Kidney (tissue), 14 donors: ENCODE results near the gene NSD1. TPM values are rescaled to one million over a fixed set of nuclear protein-coding genes. Genes with fewer than 3 reads are reported as not detected.

Experiments used
- DNase-seq, 5 donors: peaks; one replicate each; pipeline ENCODE4 v3.0.0-alpha.2; 2013 to 2020
- FAIRE-seq: peaks from 2 replicates; lab custom pipeline; 2012; peaks lifted over from hg19 to GRCh38; lab: Jason Lieb, UNC
- H3K27ac ChIP-seq, 2 donors: one replicate each; pipeline ENCODE4 v1.7.0; 2013; ENCODE audit warnings: low read depth in 2 of 2, low read length in 2 of 2, inconsistent platforms in 1 of 2
- H3K27me3 ChIP-seq: one replicate; pipeline ENCODE4 v1.7.1; 2013; ENCODE audit warnings: low read length, inconsistent platforms; ENCODE audit not compliant: control insufficient read depth, insufficient read depth
- H3K36me3 ChIP-seq, 3 donors: one replicate each; pipeline versions ENCODE4 v1.7.0 to v1.7.1; 2013; ENCODE audit warnings: low read length in 3 of 3, control low read depth in 1 of 3, inconsistent platforms in 1 of 3; ENCODE audit not compliant: insufficient read depth in 3 of 3, control insufficient read depth in 2 of 3
- H3K4me1 ChIP-seq, 3 donors: one replicate each; pipeline versions ENCODE4 v1.7.0 to v1.7.1; 2013; ENCODE audit warnings: low read length in 3 of 3, inconsistent platforms in 1 of 3, low read depth in 1 of 3; ENCODE audit not compliant: control insufficient read depth in 2 of 3, insufficient read depth in 2 of 3
- H3K4me3 ChIP-seq, 3 donors: one replicate each; pipeline versions ENCODE4 v1.7.0 to v1.8.1; 2013; ENCODE audit warnings: low read length in 3 of 3, control low read depth in 1 of 3, inconsistent platforms in 1 of 3
- H3K9ac ChIP-seq, 3 donors: one replicate each; pipeline versions ENCODE4 v1.7.0 to v1.7.1; 2013; ENCODE audit warnings: low read length in 3 of 3, control low read depth in 1 of 3, inconsistent platforms in 1 of 3
- H3K9me3 ChIP-seq, 3 donors: one replicate each; pipeline versions ENCODE4 v1.7.0 to v1.7.1; 2013; ENCODE audit warnings: low read length in 3 of 3, control low read depth in 1 of 3, inconsistent platforms in 1 of 3; ENCODE audit not compliant: control insufficient read depth in 2 of 3, insufficient read depth in 1 of 3
- intact Hi-C: fragments of 100-400 bp; cut with DNase I; formaldehyde crosslinking; loops from one replicate; pipeline ENCODE4 v1.11.1; 2022
- polyA plus RNA-seq: library from polyadenylated mRNA; stranded (reverse); fragments of 350-450 nt; fragmentation: Illumina TruSeq; extraction: RNeasy Lipid Tissue Mini Kit (QIAGEN cat#74804); gene quantifications from one replicate; pipeline ENCODE4 v1.2.3, GENCODE V29; 2014; ENCODE audit warnings: low read depth, low replicate concordance; ENCODE audit not compliant: insufficient read depth
- total RNA-seq: library from RNA; stranded (reverse); fragmentation: NEBNext Ultra II Directional; extraction: Animal tissue kit (Norgen Biotek cat#: 25700); gene quantifications from one replicate; pipeline ENCODE4 v1.2.1, GENCODE V29; 2021
- TF ChIP-seq, protein P1 (sequence below): IDR thresholded peaks from 3 replicates; pipeline ENCODE4 v1.5.1; 2012; ENCODE audit warnings: mild to moderate bottlenecking, moderate library complexity, borderline replicate concordance; ENCODE audit not compliant: insufficient read depth; ENCODE audit errors: extremely low read depth
- donor health status: control.
- donor health status: control.
- donor health status: control.
- donor health status: control.
- donor health status: control.
- donor health status: DM: yes; HTN: yes; CAD: no.
- donor health status: Normal renal cell carcinoma (clear cell type).

The NSD1 gene
- total and polyA plus RNA-seq, 2 donors from 2014 or later, result 6.0 to 99.1 TPM

DNA sequence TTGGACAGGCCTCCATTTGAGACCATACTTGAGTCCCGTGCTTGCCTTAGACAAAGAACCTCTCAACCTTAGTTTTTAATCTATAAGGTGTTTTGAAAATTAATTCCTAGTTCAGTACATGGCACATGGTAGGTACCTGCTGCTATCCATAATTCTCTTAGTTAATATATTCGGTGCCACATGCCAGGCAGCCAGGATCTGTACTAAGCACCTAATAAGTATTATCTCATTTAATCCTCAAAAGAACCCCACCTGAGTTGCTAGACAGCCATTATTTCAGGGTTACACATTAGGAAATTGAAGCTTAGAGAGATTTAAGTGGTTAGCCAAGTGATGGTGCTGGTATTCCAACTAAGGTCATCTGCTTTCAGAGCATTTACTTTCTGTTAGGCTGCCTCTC, 29.9 kb downstream of the NSD1 start:
- Histone ChIP-seq H3K36me3 (peaks cover 0 to 2% (median 2%) of the 10 kb centered on the region in 3 donors), H3K4me3 (no peak overlapping the region), H3K27ac (no peak overlapping the region), H3K9me3 (no peaks in the 10 kb centered on the region), H3K4me1 (no peaks in the 10 kb centered on the region), H3K27me3 (no peaks in the 10 kb centered on the region), H3K9ac (no peak overlapping the region)
- intact Hi-C loops, result no loop called here
- TF ChIP-seq, protein P1, sequence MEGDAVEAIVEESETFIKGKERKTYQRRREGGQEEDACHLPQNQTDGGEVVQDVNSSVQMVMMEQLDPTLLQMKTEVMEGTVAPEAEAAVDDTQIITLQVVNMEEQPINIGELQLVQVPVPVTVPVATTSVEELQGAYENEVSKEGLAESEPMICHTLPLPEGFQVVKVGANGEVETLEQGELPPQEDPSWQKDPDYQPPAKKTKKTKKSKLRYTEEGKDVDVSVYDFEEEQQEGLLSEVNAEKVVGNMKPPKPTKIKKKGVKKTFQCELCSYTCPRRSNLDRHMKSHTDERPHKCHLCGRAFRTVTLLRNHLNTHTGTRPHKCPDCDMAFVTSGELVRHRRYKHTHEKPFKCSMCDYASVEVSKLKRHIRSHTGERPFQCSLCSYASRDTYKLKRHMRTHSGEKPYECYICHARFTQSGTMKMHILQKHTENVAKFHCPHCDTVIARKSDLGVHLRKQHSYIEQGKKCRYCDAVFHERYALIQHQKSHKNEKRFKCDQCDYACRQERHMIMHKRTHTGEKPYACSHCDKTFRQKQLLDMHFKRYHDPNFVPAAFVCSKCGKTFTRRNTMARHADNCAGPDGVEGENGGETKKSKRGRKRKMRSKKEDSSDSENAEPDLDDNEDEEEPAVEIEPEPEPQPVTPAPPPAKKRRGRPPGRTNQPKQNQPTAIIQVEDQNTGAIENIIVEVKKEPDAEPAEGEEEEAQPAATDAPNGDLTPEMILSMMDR, result no peak
- DNase-seq (no peak), FAIRE-seq (no peak)

DNA sequence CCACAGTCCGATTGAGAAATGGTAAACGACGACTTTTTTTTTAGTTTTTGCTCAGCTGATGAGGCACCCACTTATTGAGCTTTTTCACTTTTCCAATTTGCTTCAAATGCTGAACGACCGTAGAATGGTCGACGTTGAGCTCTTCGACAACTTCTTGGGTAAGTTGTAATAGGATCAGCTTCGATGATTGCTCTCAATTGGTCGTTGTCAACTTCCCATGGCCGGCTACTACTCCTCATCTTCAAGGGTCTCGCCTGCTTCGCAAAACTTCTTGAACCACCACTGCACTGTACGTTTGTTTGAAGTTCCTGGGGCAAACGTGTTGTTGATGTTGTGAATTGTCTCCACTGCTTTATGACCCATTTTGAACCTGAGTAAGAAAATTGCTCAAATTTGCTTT, 35.7 kb downstream of the NSD1 start:
- no peak for DNase-seq

DNA sequence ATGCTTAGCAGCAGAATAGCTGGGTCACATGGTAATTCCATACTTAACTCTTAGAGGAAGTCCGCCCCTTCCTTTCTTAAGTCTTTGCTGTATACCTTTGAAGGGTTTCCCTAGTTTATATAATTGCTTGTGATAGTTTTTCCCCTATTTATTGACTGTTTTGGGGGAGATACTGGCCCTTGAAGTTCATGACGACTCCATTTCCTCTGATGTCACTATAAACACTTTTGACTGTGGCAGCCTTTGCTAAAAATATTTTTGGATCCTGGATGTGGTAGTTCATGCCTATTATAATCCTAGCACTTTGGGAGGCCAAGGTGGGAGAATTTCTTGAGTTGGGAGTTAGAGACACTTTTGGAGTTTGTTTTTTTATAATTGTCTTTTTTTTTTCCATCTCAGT, 38.4 kb downstream of the NSD1 start:
- intact Hi-C loops, result no loop called here
- H3K36me3 ChIP-seq, result no peaks in the 10 kb centered on the region
- peaks cover 0 to 3% (median 0%) of the 10 kb centered on the region in 3 donors for H3K4me1 ChIP-seq
- H3K27ac ChIP-seq, result no peak overlapping the region
- DNase-seq, result no peak
- H3K9ac ChIP-seq, result no peak overlapping the region
- H3K9me3 ChIP-seq, result no peaks in the 10 kb centered on the region
- no peaks in the 10 kb centered on the region for H3K27me3 ChIP-seq
- TF ChIP-seq, protein P1, result no peak
- no peak overlapping the region for H3K4me3 ChIP-seq
- no peak for FAIRE-seq

More for the DNA sequence above, 35.7 kb downstream of the NSD1 start:
- Histone ChIP-seq H3K4me1 (peaks cover 0 to 3% (median 0%) of the 10 kb centered on the region in 3 donors), H3K27ac (no peak overlapping the region), H3K9ac (no peak overlapping the region), H3K36me3 (peaks cover 0 to 2% (median 2%) of the 10 kb centered on the region in 3 donors), H3K27me3 (no peaks in the 10 kb centered on the region), H3K4me3 (no peak overlapping the region), H3K9me3 (no peaks in the 10 kb centered on the region)
- intact Hi-C loops, result no loop called here
- TF ChIP-seq, protein P1, result no peak
- no peak for FAIRE-seq

DNA sequence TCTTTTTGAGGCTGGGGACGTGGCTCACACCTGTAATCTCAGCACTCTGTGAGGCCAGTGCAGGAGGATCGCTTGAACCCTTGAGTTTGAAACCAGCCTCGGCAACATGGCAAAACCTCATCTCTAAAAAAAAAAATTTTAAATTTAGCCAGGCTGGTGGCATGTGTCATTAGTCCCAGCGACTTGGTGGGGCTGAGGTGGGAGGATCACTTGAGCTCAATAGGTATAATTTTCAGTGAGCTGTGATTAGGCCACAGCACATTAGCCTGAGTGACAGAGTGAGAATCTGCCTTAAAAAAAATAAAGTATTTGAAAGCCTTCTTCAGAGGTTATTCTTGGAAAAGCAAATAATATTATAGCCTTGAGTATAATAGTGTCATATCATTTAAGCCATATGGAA, 41.8 kb downstream of the NSD1 start:
- H3K9me3 ChIP-seq, result no peaks in the 10 kb centered on the region
- no peaks in the 10 kb centered on the region for H3K27me3 ChIP-seq
- no peaks in the 10 kb centered on the region for H3K36me3 ChIP-seq
- intact Hi-C loops, result no loop called here
- H3K27ac ChIP-seq, result no peak overlapping the region
- peaks cover 0 to 7% (median 0%) of the 10 kb centered on the region in 3 donors for H3K4me1 ChIP-seq
- TF ChIP-seq, protein P1, result no peak
- H3K4me3 ChIP-seq, result no peak overlapping the region
- no peak overlapping the region for H3K9ac ChIP-seq
- FAIRE-seq (no peak), DNase-seq (no peak)
